GM21825 (cell line): Measurements from ENCODE around the gene MITF.

ENCODE experiments used
- ATAC-seq: cut with Tn5 transposase; IDR thresholded peaks from one replicate; pipeline ENCODE4 v1.9.1; 2021; ENCODE audit warnings: mild to moderate bottlenecking, moderate library complexity; ENCODE audit not compliant: unreplicated experiment

The MITF gene

GRCh38 chr3:70000028-70000410 lies 260.8 kb downstream of the MITF start:
- no peak for ATAC-seq

GRCh38 chr3:70000563-70001081 lies 261.4 kb downstream of the MITF start:
- no peak for ATAC-seq

- no peak for ATAC-seq
Measured at GRCh38 chr3:70003119-70003518, 263.9 kb downstream of the MITF start.

GRCh38 chr3:70006089-70006488 lies 266.8 kb downstream of the MITF start:
- no peak for ATAC-seq

- no peak for ATAC-seq
Measured at GRCh38 chr3:70010346-70010745, 271.1 kb downstream of the MITF start.

GRCh38 chr3:70011582-70011981 lies 272.3 kb downstream of the MITF start:
- ATAC-seq, result no peak
